Measurements from ENCODE around the gene NKAIN2.
"Not testable (repeated sequence)": the region's sequence is repeated elsewhere in the genome, so short reads cannot be mapped to it uniquely, and the experiment has no call there.

Gene NKAIN2

DNA sequence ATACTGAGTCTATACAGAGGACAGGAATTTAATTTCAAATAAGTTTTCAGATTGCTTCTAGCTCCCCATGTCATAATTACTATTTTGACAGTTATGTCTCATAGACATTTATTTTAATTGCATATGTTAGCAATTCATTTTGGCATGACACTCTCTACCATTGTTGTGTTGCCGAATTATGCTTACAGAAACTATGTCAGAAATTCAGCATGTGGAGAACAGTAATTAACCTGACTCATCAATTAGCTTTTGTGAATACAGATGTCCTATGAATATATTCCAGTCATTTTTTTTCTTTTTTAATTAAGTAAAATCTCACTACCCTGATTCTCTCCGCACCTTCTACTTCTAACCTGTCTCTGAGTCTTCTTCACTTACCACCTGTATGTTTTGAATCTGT, 105.1 kb downstream of the NKAIN2 start:
- no peaks in the 10 kb centered on the region for H3K36me3 ChIP-seq (ENCODE audit: insufficient read depth, low read length)
- H3K27me3 ChIP-seq (ENCODE audit: insufficient read depth, low read length), result no peaks in the 10 kb centered on the region
- no peak overlapping the region for H2AFZ ChIP-seq (ENCODE audit: low read depth, low read length)
- H3K4me1 ChIP-seq (ENCODE audit: insufficient read depth, low read length), result no peaks in the 10 kb centered on the region
- H3K4me3 ChIP-seq (ENCODE audit: low read length), result no peak overlapping the region
- H3K9me3 ChIP-seq (ENCODE audit: low read length), result no peaks in the 10 kb centered on the region

DNA sequence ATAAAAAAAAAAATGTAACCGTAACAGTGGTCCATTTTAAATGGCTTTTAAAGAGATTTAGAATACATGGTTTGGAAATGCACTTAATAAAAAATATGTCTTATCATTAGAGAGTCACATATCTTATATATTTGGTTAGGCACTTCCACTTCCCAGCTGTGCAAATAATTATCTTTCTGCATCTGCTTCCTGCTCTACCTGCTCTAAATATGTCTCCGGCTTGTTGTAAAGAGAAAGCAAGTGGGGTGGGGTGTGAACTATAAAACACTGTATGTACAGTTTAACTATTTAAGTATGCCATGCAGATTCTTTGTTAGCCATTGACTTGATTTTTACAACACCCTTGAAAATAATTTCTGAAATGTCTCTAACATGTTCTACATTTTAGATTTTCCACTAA, 106.3 kb downstream of the NKAIN2 start:
- H3K4me3 ChIP-seq (ENCODE audit: low read length), result no peak overlapping the region
- no peak overlapping the region for H2AFZ ChIP-seq (ENCODE audit: low read depth, low read length)
- H3K36me3 ChIP-seq (ENCODE audit: insufficient read depth, low read length), result no peaks in the 10 kb centered on the region
- H3K4me1 ChIP-seq (ENCODE audit: insufficient read depth, low read length), result no peaks in the 10 kb centered on the region
- H3K27me3 ChIP-seq (ENCODE audit: insufficient read depth, low read length), result no peaks in the 10 kb centered on the region
- no peaks in the 10 kb centered on the region for H3K9me3 ChIP-seq (ENCODE audit: low read length)

DNA sequence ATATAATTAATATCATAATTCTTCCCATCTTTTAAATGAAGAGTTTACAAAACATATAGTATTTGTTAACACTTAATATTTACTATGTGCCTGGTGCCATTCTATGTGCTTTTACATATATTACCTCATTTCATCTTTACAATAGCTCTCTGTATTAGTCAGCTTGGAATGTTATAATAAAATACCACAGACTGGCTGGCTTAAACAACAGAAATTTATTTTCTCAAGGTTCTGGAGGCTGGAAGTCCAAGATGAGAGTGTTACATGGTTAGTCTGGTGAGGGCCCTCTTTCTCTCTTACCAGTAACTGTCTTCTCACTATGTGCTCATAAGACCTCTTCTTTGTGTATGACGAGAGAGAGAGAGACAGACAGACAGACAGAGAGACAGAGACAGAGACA, 110.2 kb downstream of the NKAIN2 start:
- Histone ChIP-seq H2AFZ (ENCODE audit: low read depth, low read length) (no peak overlapping the region), H3K4me3 (ENCODE audit: low read length) (no peak overlapping the region), H3K27me3 (ENCODE audit: insufficient read depth, low read length) (no peaks in the 10 kb centered on the region), H3K36me3 (ENCODE audit: insufficient read depth, low read length) (no peaks in the 10 kb centered on the region), H3K4me1 (ENCODE audit: insufficient read depth, low read length) (no peaks in the 10 kb centered on the region), H3K9me3 (ENCODE audit: low read length) (no peaks in the 10 kb centered on the region)

DNA sequence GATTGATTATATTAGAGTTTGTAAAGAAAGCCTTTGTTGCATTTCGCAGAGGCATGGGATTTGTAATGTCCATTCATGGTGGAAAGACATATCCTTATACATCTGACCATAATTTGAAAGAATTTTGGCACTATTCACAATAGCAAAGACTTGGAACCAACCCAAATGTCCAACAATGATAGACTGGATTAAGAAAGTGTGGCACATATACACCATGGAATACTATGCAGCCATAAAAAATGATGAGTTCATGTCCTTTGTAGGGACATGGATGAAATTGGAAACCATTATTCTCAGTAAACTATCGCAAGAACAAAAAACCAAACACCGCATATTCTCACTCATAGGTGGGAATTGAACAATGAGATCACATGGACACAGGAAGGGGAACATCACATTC, 119.7 kb downstream of the NKAIN2 start:
- not testable (repeated sequence) for H3K9me3 ChIP-seq (ENCODE audit: low read length); H3K27me3 ChIP-seq (ENCODE audit: insufficient read depth, low read length); H3K36me3 ChIP-seq (ENCODE audit: insufficient read depth, low read length); H3K4me3 ChIP-seq (ENCODE audit: low read length); H2AFZ ChIP-seq (ENCODE audit: low read depth, low read length); H3K4me1 ChIP-seq (ENCODE audit: insufficient read depth, low read length)

DNA sequence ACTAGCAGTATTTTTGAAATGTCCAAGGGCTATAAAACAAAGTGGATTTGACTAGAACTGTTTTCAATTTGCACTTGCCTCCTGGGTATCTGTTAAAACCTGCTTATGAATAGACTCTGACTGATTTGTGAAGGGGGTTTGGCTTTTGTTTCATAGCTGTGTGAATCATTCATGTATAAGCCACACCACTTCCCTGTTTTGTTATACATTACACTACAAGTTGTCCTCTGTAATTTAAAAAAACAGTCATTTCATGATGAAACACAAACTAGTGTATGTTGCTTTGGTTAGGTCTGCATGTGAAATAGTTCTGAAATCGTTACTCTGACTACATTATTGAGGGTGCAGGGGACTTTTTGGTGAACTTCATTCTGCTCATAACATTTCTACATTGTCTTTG, 121.7 kb downstream of the NKAIN2 start:
- Histone ChIP-seq H3K4me1 (ENCODE audit: insufficient read depth, low read length) (peaks cover 6% of the 10 kb centered on the region), H3K4me3 (ENCODE audit: low read length) (no peak overlapping the region), H3K36me3 (ENCODE audit: insufficient read depth, low read length) (no peaks in the 10 kb centered on the region), H3K9me3 (ENCODE audit: low read length) (no peaks in the 10 kb centered on the region), H3K27me3 (ENCODE audit: insufficient read depth, low read length) (no peaks in the 10 kb centered on the region), H2AFZ (ENCODE audit: low read depth, low read length) (peak overlapping the region; percentile 45)

DNA sequence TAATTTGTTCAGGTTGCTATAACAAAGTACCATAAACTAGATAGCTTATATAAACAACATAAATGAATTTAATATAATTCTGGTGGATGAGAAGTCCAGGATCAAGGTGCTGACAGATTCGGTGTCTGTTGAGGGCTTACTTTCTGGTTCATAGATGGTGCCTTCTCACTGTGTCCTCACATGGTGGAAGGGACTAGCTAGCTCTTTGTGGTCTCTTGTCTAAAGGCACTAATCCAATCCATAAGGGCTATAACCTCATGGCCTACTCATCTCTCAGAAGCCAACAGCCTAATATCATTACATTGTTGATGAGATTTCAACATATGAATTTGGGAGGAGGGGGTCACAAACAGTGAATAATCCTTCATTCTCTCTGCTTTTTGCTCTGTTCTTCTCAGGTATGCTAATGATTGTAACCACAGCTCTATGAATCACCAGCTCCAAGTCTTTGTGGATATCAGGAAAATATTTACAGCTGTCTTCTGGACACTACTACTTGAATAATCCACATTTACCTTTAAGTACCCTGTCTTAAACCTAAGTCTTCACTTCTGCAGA, 122.3 kb downstream of the NKAIN2 start:
- Histone ChIP-seq H3K36me3 (ENCODE audit: insufficient read depth, low read length) (no peaks in the 10 kb centered on the region), H3K4me3 (ENCODE audit: low read length) (no peak overlapping the region), H3K9me3 (ENCODE audit: low read length) (no peaks in the 10 kb centered on the region), H3K27me3 (ENCODE audit: insufficient read depth, low read length) (no peaks in the 10 kb centered on the region), H2AFZ (ENCODE audit: low read depth, low read length) (no peak overlapping the region), H3K4me1 (ENCODE audit: insufficient read depth, low read length) (peaks cover 6% of the 10 kb centered on the region)

DNA sequence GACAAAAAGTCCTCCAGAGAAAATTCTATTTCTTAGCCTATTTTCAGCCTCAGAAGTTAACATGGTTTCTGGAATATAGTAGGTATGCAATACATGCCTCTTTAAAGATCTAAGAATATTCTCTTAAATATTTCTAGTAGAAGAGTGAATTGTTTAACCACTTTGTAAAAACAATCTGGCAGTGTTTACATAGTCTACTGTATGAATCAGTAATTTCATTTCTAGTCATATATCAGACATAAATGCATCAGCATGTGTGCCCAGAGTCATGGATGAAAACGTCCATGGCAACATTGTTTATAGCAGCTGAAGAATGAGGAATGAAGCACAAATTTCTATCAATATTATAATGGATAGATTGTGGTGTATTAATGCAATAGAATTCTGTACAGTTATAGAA, 124.9 kb downstream of the NKAIN2 start:
- Histone ChIP-seq H3K36me3 (ENCODE audit: insufficient read depth, low read length) (no peaks in the 10 kb centered on the region), H3K4me3 (ENCODE audit: low read length) (no peak overlapping the region), H3K27me3 (ENCODE audit: insufficient read depth, low read length) (no peaks in the 10 kb centered on the region), H3K9me3 (ENCODE audit: low read length) (no peaks in the 10 kb centered on the region), H2AFZ (ENCODE audit: low read depth, low read length) (no peak overlapping the region), H3K4me1 (ENCODE audit: insufficient read depth, low read length) (peaks cover 6% of the 10 kb centered on the region)

DNA sequence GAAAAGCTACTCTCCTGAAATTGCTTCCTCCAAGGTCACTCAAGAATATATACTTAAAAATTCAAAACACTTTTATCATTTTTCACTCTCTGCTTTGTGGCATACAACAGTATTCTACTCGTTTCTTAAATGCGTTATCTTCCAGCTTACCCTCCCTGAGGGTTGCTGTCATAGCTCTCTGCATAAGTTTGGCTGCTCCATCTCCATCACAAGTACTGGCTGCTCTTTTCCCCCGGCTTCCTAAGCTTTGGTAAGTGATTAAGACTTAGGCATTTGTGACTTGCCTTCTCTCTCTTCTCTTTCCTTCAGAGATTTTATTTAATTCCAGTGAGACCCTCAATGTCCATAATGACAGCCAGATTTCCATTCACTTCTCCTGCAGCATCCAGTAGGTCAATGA, 128.3 kb downstream of the NKAIN2 start:
- no peak overlapping the region for H2AFZ ChIP-seq (ENCODE audit: low read depth, low read length)
- no peaks in the 10 kb centered on the region for H3K36me3 ChIP-seq (ENCODE audit: insufficient read depth, low read length)
- peaks cover 8% of the 10 kb centered on the region for H3K4me1 ChIP-seq (ENCODE audit: insufficient read depth, low read length)
- H3K27me3 ChIP-seq (ENCODE audit: insufficient read depth, low read length), result no peaks in the 10 kb centered on the region
- no peaks in the 10 kb centered on the region for H3K9me3 ChIP-seq (ENCODE audit: low read length)
- no peak overlapping the region for H3K4me3 ChIP-seq (ENCODE audit: low read length)

DNA sequence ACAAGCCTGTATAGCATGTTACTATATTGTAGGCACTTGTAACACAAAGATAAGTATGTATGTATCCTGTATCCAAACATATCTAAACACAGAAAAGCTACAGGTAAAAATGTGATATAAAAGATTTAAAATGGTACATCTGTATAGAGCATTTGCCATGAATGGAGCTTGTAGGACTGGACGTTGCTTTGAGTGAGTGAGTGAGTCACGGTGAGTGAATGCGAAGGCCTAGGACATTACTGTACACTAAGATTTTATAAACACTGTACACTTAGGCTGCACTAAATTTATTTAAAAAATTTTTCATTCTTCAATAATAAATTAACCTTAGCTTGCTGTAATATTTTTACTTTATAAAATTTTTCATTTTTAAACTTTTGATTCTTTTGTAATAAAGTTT, 136.9 kb downstream of the NKAIN2 start:
- Histone ChIP-seq H3K4me3 (ENCODE audit: low read length) (no peak overlapping the region), H3K36me3 (ENCODE audit: insufficient read depth, low read length) (no peaks in the 10 kb centered on the region), H3K4me1 (ENCODE audit: insufficient read depth, low read length) (peaks cover 17% of the 10 kb centered on the region), H2AFZ (ENCODE audit: low read depth, low read length) (no peak overlapping the region), H3K9me3 (ENCODE audit: low read length) (no peaks in the 10 kb centered on the region), H3K27me3 (ENCODE audit: insufficient read depth, low read length) (no peaks in the 10 kb centered on the region)

DNA sequence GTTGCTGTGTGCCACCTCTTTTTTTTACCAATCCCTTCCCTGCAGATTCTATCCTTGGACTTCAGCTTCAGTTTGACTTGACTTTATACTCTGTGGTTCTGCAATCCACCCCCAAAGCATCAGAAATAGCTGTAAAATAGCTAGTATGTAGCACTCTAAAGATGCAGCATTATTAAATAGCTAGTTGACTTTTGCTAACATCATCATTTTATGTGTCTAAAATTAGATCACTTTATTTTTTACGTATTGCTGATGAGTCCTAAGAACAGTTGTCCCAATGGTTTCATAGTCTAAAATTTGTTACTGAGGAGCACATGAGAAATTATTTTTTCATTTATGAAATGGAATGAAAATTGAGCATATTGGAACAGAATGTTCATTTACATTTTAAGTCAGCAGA, 138.2 kb downstream of the NKAIN2 start:
- Histone ChIP-seq H3K4me1 (ENCODE audit: insufficient read depth, low read length) (peaks cover 21% of the 10 kb centered on the region), H3K36me3 (ENCODE audit: insufficient read depth, low read length) (no peaks in the 10 kb centered on the region), H3K4me3 (ENCODE audit: low read length) (no peak overlapping the region), H2AFZ (ENCODE audit: low read depth, low read length) (no peak overlapping the region), H3K27me3 (ENCODE audit: insufficient read depth, low read length) (no peaks in the 10 kb centered on the region), H3K9me3 (ENCODE audit: low read length) (no peaks in the 10 kb centered on the region)

DNA sequence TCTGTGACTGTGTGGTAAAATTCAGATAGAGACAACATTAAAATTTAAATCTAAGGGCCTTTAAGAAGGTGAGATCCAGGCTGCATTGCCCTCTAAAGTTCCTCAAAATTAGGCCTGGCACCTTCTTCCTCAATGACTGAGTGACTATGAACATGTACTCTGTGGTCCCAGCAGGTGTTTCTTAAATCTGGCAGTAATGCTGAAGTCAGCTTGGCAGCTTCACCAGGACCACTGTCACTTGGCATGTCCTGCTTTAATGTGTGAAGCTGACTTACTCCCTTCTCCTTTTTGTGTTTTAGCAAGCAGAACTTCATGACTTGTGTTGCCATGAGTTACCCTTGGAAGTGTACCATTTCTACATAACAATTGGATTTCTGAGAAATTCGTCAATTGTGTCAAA, 141.7 kb downstream of the NKAIN2 start:
- H3K36me3 ChIP-seq (ENCODE audit: insufficient read depth, low read length), result no peaks in the 10 kb centered on the region
- H3K4me3 ChIP-seq (ENCODE audit: low read length), result no peak overlapping the region
- no peaks in the 10 kb centered on the region for H3K27me3 ChIP-seq (ENCODE audit: insufficient read depth, low read length)
- no peak overlapping the region for H2AFZ ChIP-seq (ENCODE audit: low read depth, low read length)
- peaks cover 23% of the 10 kb centered on the region for H3K4me1 ChIP-seq (ENCODE audit: insufficient read depth, low read length)
- H3K9me3 ChIP-seq (ENCODE audit: low read length), result no peaks in the 10 kb centered on the region

DNA sequence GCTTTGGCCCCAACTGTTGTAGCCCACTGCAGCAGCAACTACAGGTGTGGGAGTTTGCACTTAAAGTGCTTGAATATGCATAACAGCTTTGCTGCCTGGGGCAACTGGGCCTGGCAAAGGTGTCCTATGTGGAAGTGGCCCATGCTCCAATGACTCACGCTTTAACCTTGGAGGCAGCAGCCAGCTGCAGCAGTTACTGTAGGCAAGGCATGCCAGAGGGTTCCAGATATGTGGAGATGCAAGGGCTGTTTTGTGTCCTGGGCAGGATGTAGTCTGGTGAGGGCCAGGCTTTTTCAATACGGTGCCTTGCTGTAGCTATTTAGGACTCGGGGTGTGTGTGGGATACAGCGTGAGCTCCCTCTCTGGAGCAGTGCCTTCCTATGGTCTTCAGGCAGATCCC, 150.3 kb downstream of the NKAIN2 start:
- Histone ChIP-seq H2AFZ (ENCODE audit: low read depth, low read length) (no peak overlapping the region), H3K9me3 (ENCODE audit: low read length) (no peaks in the 10 kb centered on the region), H3K4me1 (ENCODE audit: insufficient read depth, low read length) (no peaks in the 10 kb centered on the region), H3K27me3 (ENCODE audit: insufficient read depth, low read length) (no peaks in the 10 kb centered on the region), H3K4me3 (ENCODE audit: low read length) (no peak overlapping the region), H3K36me3 (ENCODE audit: insufficient read depth, low read length) (no peaks in the 10 kb centered on the region)

DNA sequence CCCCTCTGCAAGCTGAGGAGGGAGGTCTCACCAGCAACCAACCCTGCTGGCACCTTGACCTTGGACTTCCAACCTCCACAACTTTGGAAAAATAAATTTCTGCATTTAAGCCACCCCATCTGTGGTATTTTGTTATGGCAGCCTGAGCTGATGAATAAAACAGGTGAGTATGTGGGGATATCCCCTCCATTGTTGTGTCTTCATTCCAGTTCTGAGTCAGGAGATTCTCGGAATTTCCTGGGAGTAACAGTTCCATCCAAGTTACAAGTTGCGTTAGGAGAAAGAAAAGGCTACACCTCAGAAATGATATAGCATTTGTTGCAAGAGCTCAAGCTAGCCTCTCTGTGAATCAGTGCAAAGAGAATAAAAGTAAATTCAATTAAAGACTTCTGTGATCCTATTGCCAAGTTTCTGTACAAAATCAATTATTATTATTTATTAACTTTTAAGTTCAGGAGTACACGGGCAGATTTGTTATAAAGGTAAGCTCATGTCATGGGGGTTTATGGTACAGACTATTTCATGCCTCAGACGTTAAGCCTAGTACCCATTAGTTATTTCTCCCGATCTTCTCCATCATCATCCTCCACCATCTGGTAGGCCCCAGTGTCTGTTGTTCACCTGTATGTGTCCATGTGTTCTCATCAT, 153.0 kb downstream of the NKAIN2 start:
- no peaks in the 10 kb centered on the region for H3K9me3 ChIP-seq (ENCODE audit: low read length)
- no peaks in the 10 kb centered on the region for H3K36me3 ChIP-seq (ENCODE audit: insufficient read depth, low read length)
- no peaks in the 10 kb centered on the region for H3K4me1 ChIP-seq (ENCODE audit: insufficient read depth, low read length)
- no peaks in the 10 kb centered on the region for H3K27me3 ChIP-seq (ENCODE audit: insufficient read depth, low read length)
- H2AFZ ChIP-seq (ENCODE audit: low read depth, low read length), result no peak overlapping the region
- H3K4me3 ChIP-seq (ENCODE audit: low read length), result no peak overlapping the region

DNA sequence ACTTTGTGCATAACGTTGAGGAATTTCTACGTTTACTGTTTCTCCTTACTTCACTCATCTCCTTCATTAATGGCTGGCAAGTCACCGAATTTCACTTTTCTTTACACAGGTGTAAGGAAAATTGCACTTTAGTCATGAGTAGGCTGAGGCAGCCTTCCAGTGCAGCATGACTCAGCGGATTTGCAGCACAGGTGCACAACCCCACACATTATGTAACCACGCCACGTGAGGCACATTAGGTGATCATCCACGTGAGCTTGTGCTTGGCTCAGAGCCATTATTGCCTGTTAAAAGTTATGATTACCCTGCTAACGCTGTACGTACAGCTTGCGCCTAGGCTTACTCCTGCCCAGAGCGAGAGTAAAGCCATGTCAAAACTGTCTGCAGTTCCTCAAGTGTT, 158.8 kb downstream of the NKAIN2 start:
- H3K9me3 ChIP-seq (ENCODE audit: low read length), result no peaks in the 10 kb centered on the region
- no peaks in the 10 kb centered on the region for H3K4me1 ChIP-seq (ENCODE audit: insufficient read depth, low read length)
- no peaks in the 10 kb centered on the region for H3K27me3 ChIP-seq (ENCODE audit: insufficient read depth, low read length)
- H3K36me3 ChIP-seq (ENCODE audit: insufficient read depth, low read length), result no peaks in the 10 kb centered on the region
- H2AFZ ChIP-seq (ENCODE audit: low read depth, low read length), result no peak overlapping the region
- H3K4me3 ChIP-seq (ENCODE audit: low read length), result no peak overlapping the region
